ENCODE results near the gene RBSN. TPM values are rescaled to one million over a fixed set of nuclear protein-coding genes. Genes with fewer than 3 reads are reported as not detected.

Gene RBSN
- total and polyA plus RNA-seq, 4 experiments from 2014 or later = 11.4 to 34.7 (median 27.3) TPM

- Mint-ChIP-seq H3K27ac (no peak overlapping the region), H3K9me3 (no peaks in the 10 kb centered on the region), H3K4me1 (peaks cover 0 to 6% (median 1%) of the 10 kb centered on the region in 4 donors), H3K4me3 (no peak overlapping the region), H3K36me3 (peaks cover 56 to 76% of the 10 kb centered on the region in 2 donors), H3K27me3 (no peaks in the 10 kb centered on the region)
- CTCF ChIA-PET (ENCODE audit: partially characterized antibody) = interaction anchor here (0.9 kb wide), 1 partner anchor 23 kb away, joined by 4 read pairs; no protein-coding TSS in a partner anchor
- Histone ChIP-seq H3K9me3 (ENCODE audit: control insufficient read depth in 1 of 2, low read length in 2 of 2) (no peaks in the 10 kb centered on the region), H3K27me3 (ENCODE audit: insufficient read depth, low read length) (no peaks in the 10 kb centered on the region), H3K36me3 (ENCODE audit: insufficient read depth, low read length) (peaks cover 69% of the 10 kb centered on the region), H3K27ac (ENCODE audit: low read depth, low read length) (no peak overlapping the region), H3K4me1 (ENCODE audit: insufficient read depth, low read length) (no peaks in the 10 kb centered on the region), H3K4me3 (ENCODE audit: low read length in 2 of 2) (no peak overlapping the region)
- DNase-seq = no peak
- POLR2A ChIA-PET (ENCODE audit: partially characterized antibody) = no interaction called here
- intact Hi-C loops (cut with micrococcal nuclease) = no loop called here
Observed at GRCh38 chr3:15074500-15074899, 24.4 kb downstream of the RBSN start.

- CTCF ChIA-PET (ENCODE audit: partially characterized antibody) = no interaction called here
Observed at GRCh38 chr3:15071699-15072098, 27.2 kb downstream of the RBSN start.

GRCh38 chr3:15069441-15069840 lies 29.5 kb downstream of the RBSN start:
- ChIA-PET CTCF (ENCODE audit: partially characterized antibody) (interaction anchor here (0.6 to 1.5 kb wide), 5 partner anchors 19 to 49 kb away, joined by 3 to 5 read pairs (median 4); no protein-coding TSS in a partner anchor), POLR2A (ENCODE audit: partially characterized antibody) (no interaction called here)
- Histone ChIP-seq H3K27ac (ENCODE audit: low read depth, low read length) (no peak overlapping the region), H3K9me3 (ENCODE audit: control insufficient read depth in 1 of 2, low read length in 2 of 2) (no peaks in the 10 kb centered on the region), H3K36me3 (ENCODE audit: insufficient read depth, low read length) (peaks cover 25% of the 10 kb centered on the region), H3K27me3 (ENCODE audit: insufficient read depth, low read length) (no peaks in the 10 kb centered on the region), H3K4me1 (ENCODE audit: insufficient read depth, low read length) (peaks cover 2% of the 10 kb centered on the region), H3K4me3 (ENCODE audit: low read length in 2 of 2) (no peak overlapping the region)
- no peak for DNase-seq
- no peaks in the 10 kb centered on the region for H3K9me3 Mint-ChIP-seq
- no peak overlapping the region for H3K4me3 Mint-ChIP-seq
- no peaks in the 10 kb centered on the region for H3K27me3 Mint-ChIP-seq
- intact Hi-C loops (cut with micrococcal nuclease) = no loop called here
- peak overlapping the region in 2 of 7 donors; percentile 14 to 58 for H3K27ac Mint-ChIP-seq
- H3K4me1 Mint-ChIP-seq = peaks cover 3 to 20% (median 10%) of the 10 kb centered on the region in 4 donors
- H3K36me3 Mint-ChIP-seq = peaks cover 19 to 35% of the 10 kb centered on the region in 2 donors

More at GRCh38 chr3:15071699-15072098, 27.2 kb downstream of the RBSN start:
- H3K4me1 Mint-ChIP-seq = peaks cover 0 to 8% (median 1%) of the 10 kb centered on the region in 4 donors
- H3K36me3 Mint-ChIP-seq = peaks cover 38 to 51% of the 10 kb centered on the region in 2 donors
- Histone ChIP-seq H3K27me3 (ENCODE audit: insufficient read depth, low read length) (no peaks in the 10 kb centered on the region), H3K9me3 (ENCODE audit: control insufficient read depth in 1 of 2, low read length in 2 of 2) (no peaks in the 10 kb centered on the region), H3K4me3 (ENCODE audit: low read length in 2 of 2) (no peak overlapping the region), H3K4me1 (ENCODE audit: insufficient read depth, low read length) (no peaks in the 10 kb centered on the region), H3K27ac (ENCODE audit: low read depth, low read length) (no peak overlapping the region), H3K36me3 (ENCODE audit: insufficient read depth, low read length) (peaks cover 45% of the 10 kb centered on the region)
- H3K27me3 Mint-ChIP-seq = no peaks in the 10 kb centered on the region
- H3K27ac Mint-ChIP-seq = peak overlapping the region in 2 of 7 donors; percentile 0 to 39
- intact Hi-C loops (cut with micrococcal nuclease) = no loop called here
- no peak for DNase-seq
- H3K4me3 Mint-ChIP-seq = no peak overlapping the region
- H3K9me3 Mint-ChIP-seq = no peaks in the 10 kb centered on the region
- POLR2A ChIA-PET (ENCODE audit: partially characterized antibody) = no interaction called here

GRCh38 chr3:15066467-15066866 lies 32.5 kb downstream of the RBSN start:
- Mint-ChIP-seq H3K27me3 (no peaks in the 10 kb centered on the region), H3K4me3 (peak overlapping the region in 5 of 8 donors; percentile 6 to 56 (median 40)), H3K36me3 (peaks cover 2 to 18% of the 10 kb centered on the region in 2 donors), H3K27ac (peak overlapping the region in 1 of 7 donors; percentile 17), H3K9me3 (no peaks in the 10 kb centered on the region), H3K4me1 (peaks cover 11 to 29% (median 24%) of the 10 kb centered on the region in 4 donors)
- ChIA-PET POLR2A (ENCODE audit: partially characterized antibody) (interaction anchor here (3.8 kb wide), 1 partner anchor 32 kb away, joined by 37 read pairs; the partner anchor contains the start of gene RBSN), CTCF (ENCODE audit: partially characterized antibody) (no interaction called here)
- no peaks in the 10 kb centered on the region for H3K9me3 ChIP-seq (ENCODE audit: control insufficient read depth in 1 of 2, low read length in 2 of 2)
- DNase-seq = no peak
- H3K27ac ChIP-seq (ENCODE audit: low read depth, low read length) = no peak overlapping the region
- intact Hi-C loops (cut with micrococcal nuclease) = no loop called here
- H3K4me1 ChIP-seq (ENCODE audit: insufficient read depth, low read length) = peaks cover 18% of the 10 kb centered on the region
- H3K27me3 ChIP-seq (ENCODE audit: insufficient read depth, low read length) = no peaks in the 10 kb centered on the region
- H3K36me3 ChIP-seq (ENCODE audit: insufficient read depth, low read length) = peaks cover 4% of the 10 kb centered on the region
- no peak overlapping the region for H3K4me3 ChIP-seq (ENCODE audit: low read length in 2 of 2)

GRCh38 chr3:15065550-15066007 lies 33.4 kb downstream of the RBSN start:
- Mint-ChIP-seq H3K27ac (peak overlapping the region in 4 of 7 donors; percentile 88 to 97 (median 96)), H3K4me3 (peak overlapping the region; percentile 93 to 99 (median 96)), H3K36me3 (peaks cover 0 to 12% of the 10 kb centered on the region in 2 donors), H3K4me1 (peaks cover 11 to 33% (median 24%) of the 10 kb centered on the region in 4 donors), H3K9me3 (no peaks in the 10 kb centered on the region), H3K27me3 (no peaks in the 10 kb centered on the region)
- Histone ChIP-seq H3K9me3 (ENCODE audit: control insufficient read depth in 1 of 2, low read length in 2 of 2) (no peaks in the 10 kb centered on the region), H3K36me3 (ENCODE audit: insufficient read depth, low read length) (no peaks in the 10 kb centered on the region), H3K27me3 (ENCODE audit: insufficient read depth, low read length) (no peaks in the 10 kb centered on the region), H3K4me1 (ENCODE audit: insufficient read depth, low read length) (peaks cover 18% of the 10 kb centered on the region), H3K27ac (ENCODE audit: low read depth, low read length) (peak overlapping the region; percentile 79), H3K4me3 (ENCODE audit: low read length in 2 of 2) (peak overlapping the region; percentile 19 to 78)
- POLR2A ChIA-PET (ENCODE audit: partially characterized antibody) = interaction anchor here (0.8 to 3.8 kb wide), 10 partner anchors 7 to 887 kb away, joined by 3 to 37 read pairs (median 6); partner anchors contain the start of genes CAPN7, CCDC174, LSM3 and NR2C2
- CTCF ChIA-PET (ENCODE audit: partially characterized antibody) = interaction anchor here (0.6 to 2.1 kb wide), 4 partner anchors 13 to 138 kb away, joined by 3 to 10 read pairs (median 6); no protein-coding TSS in a partner anchor
- no peak for DNase-seq
- intact Hi-C loops (cut with micrococcal nuclease) = loop anchor here (1.0 kb wide), 4 partner anchors 34 to 887 kb away; partner anchors contain the start of genes CCDC174, LSM3, RBSN and XPC

- H3K27ac ChIP-seq (ENCODE audit: low read depth, low read length) = peak within 1 kb of the TSS; percentile 79
- intact Hi-C loops (cut with micrococcal nuclease) = loop anchor here (1.0 kb wide), 4 partner anchors 34 to 887 kb away; partner anchors contain the start of genes CCDC174, LSM3, RBSN and XPC
- H3K4me1 Mint-ChIP-seq = peaks cover 11 to 34% (median 23%) of the 10 kb centered on the region in 4 donors
- no peaks in the 10 kb centered on the region for H3K27me3 ChIP-seq (ENCODE audit: insufficient read depth, low read length)
- H3K36me3 Mint-ChIP-seq = peaks cover under 1 to 7% of the 10 kb centered on the region in 2 donors
- peak within 1 kb of the TSS; percentile 88 to 98 (median 96) for H3K27ac Mint-ChIP-seq
- H3K4me3 ChIP-seq (ENCODE audit: low read length in 2 of 2) = peak within 1 kb of the TSS; percentile 19 to 78
- no peaks in the 10 kb centered on the region for H3K9me3 ChIP-seq (ENCODE audit: control insufficient read depth in 1 of 2, low read length in 2 of 2)
- ChIA-PET CTCF (ENCODE audit: partially characterized antibody) (interaction anchor here (0.6 to 2.1 kb wide), 6 partner anchors 12 to 457 kb away, joined by 3 to 10 read pairs (median 4); partner anchors contain the start of gene RBSN), POLR2A (ENCODE audit: partially characterized antibody) (interaction anchor here (0.8 to 3.8 kb wide), 12 partner anchors 8 to 886 kb away, joined by 3 to 37 read pairs (median 4); partner anchors contain the start of genes CAPN7, CCDC174, LSM3 and NR2C2)
- H3K9me3 Mint-ChIP-seq = no peaks in the 10 kb centered on the region
- no peaks in the 10 kb centered on the region for H3K27me3 Mint-ChIP-seq
- H3K4me3 Mint-ChIP-seq = peak within 1 kb of the TSS; percentile 93 to 99 (median 96)
- no peaks in the 10 kb centered on the region for H3K36me3 ChIP-seq (ENCODE audit: insufficient read depth, low read length)
- peaks cover 18% of the 10 kb centered on the region for H3K4me1 ChIP-seq (ENCODE audit: insufficient read depth, low read length)
- peak; percentile 86 to 90 (median 89) for DNase-seq
Observed at GRCh38 chr3:15064835-15065549, 34.0 kb downstream of the RBSN start, which contains the start of gene MRPS25. Gene MRPS25, minus strand, starts transcription at chr3:15065315. Its CDS starts 121 bp downstream, at chr3:15065194.
